Measurements from ENCODE around the gene TUBB4B.
"Not testable (repeated sequence)": the region's sequence is repeated elsewhere in the genome, so short reads cannot be mapped to it uniquely, and the experiment has no call there.

The TUBB4B gene

GRCh38 chr9:137237759-137238726 lies 3.0 kb upstream of the TUBB4B start:
- DNase-seq: peak; percentile 50 to 70

GRCh38 chr9:137239541-137240200 lies 1.4 kb upstream of the TUBB4B start:
- DNase-seq: not testable (repeated sequence)

GRCh38 chr9:137240318-137240840 lies 708 bp upstream of the TUBB4B start:
- peak; percentile 54 to 79 for DNase-seq

GRCh38 chr9:137241490-137242268 lies 592 bp downstream of the TUBB4B start:
- DNase-seq: no peak

GRCh38 chr9:137242269-137243203 lies 1.4 kb downstream of the TUBB4B start:
- DNase-seq: no peak

GRCh38 chr9:137243266-137243625 lies 2.2 kb downstream of the TUBB4B start:
- not testable (repeated sequence) for DNase-seq

- DNase-seq: no peak
Measured at GRCh38 chr9:137243626-137244485, 2.8 kb downstream of the TUBB4B start.

GRCh38 chr9:137244486-137245449 lies 3.7 kb downstream of the TUBB4B start:
- DNase-seq: no peak

GRCh38 chr9:137245450-137246421 lies 4.6 kb downstream of the TUBB4B start:
- DNase-seq: no peak

GRCh38 chr9:137247135-137247915 lies 6.2 kb downstream of the TUBB4B start:
- no peak for DNase-seq

- no peak for DNase-seq
Measured at GRCh38 chr9:137247916-137248175, 6.8 kb downstream of the TUBB4B start.

- DNase-seq: no peak
Measured at GRCh38 chr9:137250329-137251193, 9.5 kb downstream of the TUBB4B start.

- no peak for DNase-seq
Measured at GRCh38 chr9:137251194-137251461, 10.0 kb downstream of the TUBB4B start, which contains the start of gene STPG3. Gene STPG3 (plus strand): TSS chr9:137251286. CDS start chr9:137251287, 1 bp downstream.

GRCh38 chr9:137251490-137252268 lies 10.6 kb downstream of the TUBB4B start:
- no peak for DNase-seq

- no peak for DNase-seq
Measured at GRCh38 chr9:137252555-137253506, 11.7 kb downstream of the TUBB4B start.

All from hippocampal formation (tissue), 2 donors.